Renal cortex interstitium (tissue), 11 donors: ENCODE measurements around the gene TMEM192. TPM values are rescaled to one million over a fixed set of nuclear protein-coding genes. Genes with fewer than 3 reads are reported as not detected.
"Not testable (repeated sequence)": the region's sequence is repeated elsewhere in the genome, so short reads cannot be mapped to it uniquely, and the experiment has no call there.

Source experiments
- DNase-seq, 11 donors: peaks; one replicate each; pipeline ENCODE4 v3.0.0-alpha.2; 2013; ENCODE audit warnings: low read depth in 9 of 11, low spot score in 4 of 11; ENCODE audit errors: extremely low read depth in 1 of 11
- polyA plus RNA-seq, 3 donors: library from polyadenylated mRNA; unstranded; fragments of 120-200 nt; gene quantifications; one replicate each; pipeline ENCODE4 v1.2.1, GENCODE V29; 2013; ENCODE audit not compliant: insufficient read length in 3 of 3

TMEM192 gene
- polyA plus RNA-seq, 3 donors = 30.4 to 36.7 (median 33.3) TPM

DNA sequence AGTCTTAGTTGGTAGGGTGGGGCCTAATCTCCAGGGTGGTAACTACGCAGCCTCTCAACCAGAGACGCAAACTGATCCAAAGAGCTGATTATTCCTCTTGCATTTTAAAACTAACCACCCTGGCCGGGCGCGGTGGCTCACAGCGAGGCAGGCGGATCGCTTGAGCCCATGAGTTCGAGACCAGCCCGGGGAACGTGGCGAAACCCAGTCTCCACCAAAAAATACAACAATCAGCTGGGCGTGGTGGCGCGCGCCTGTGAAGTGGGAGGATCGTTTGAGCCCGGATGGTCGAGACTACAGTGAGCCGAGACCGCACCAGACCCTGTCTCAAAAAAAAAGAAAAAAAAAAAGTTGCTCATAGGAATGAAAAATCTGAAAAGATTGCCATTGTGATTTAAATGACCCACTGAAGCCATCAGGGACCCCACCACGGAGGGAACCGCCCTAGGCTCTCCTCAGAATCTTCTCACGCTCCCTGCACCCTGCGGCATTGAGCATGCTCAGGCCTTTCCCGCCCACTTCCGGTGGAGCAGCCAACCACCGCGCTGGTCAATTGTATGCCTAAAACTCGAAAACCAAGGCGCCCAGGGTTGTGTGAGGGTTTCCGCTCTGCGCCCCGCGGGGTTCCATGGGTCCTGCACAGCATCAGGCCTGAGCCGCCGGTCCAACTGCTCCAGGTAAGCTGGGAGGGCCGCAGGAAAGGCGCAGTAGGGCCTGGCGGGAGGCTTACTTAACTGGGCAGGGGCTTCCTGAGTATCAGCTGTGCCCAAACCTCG is 81.0 kb downstream of the TMEM192 start, which contains the start of gene TRIM60:
Gene TRIM60 (plus strand): TSS at position 564 of the 776 bp plus-strand sequence. CDS start 8,074 bp downstream, outside the sequence.
- DNase-seq = no peak

DNA sequence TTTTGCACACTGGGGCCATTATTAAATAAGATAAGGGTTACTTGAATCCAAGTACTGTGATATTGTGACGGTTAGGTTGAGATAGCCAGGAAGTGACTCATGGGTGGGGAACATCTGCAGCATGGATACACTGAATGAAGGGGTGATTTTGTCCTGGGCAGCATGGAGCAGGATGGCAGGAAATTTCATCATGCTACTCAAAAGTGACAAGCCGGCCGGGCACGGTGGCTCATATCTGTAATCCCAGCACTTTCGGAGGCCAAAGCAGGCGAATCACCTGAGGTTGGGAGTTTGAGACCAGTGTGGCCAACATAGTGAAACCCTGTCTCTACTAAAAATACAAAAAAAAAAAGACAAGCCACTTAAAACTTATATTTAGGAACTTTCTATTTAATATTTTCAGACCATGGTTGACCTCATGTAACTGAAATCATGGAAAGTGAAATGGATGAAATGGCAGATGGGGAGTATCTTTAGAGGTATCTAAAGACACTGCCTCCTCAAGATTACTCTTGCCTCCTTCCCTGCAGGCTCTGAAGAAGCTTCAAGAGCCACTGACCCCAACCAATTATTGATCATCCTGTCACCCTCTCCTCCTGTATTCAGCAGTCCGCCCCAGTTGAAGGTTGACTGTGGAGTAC is 84.8 kb downstream of the TMEM192 start:
- DNase-seq = no peak

DNA sequence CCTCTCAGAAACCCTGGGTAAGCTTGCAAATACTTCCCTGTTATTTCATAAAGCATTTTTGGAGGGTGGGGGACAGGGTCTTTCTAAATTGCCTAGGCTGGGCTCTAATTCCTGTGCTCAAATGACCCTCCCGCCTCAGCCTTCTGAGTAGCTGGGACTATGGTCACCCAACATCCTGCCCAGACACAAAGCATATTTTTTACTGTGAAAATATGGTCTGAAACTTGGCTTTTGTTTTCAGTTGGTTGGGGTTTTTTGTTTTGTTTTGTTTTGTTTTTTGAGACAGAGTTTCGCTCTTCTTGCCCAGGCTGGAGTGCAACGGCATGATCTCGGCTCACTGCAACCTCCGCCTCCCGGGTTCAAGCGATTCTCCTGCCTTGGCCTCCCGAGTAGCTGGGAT is 86.9 kb downstream of the TMEM192 start:
- DNase-seq = not testable (repeated sequence)

Other genes with a start within 250 kb of the TMEM192 start
- 10 to 100 TPM; 10.2 to 11.7 (median 10.3) TPM for gene APELA, start 235.7 kb downstream of the TMEM192 start, polyA plus RNA-seq
- 1 to 10 TPM; 2.8 to 3.9 (median 2.9) TPM for gene TRIM61, start 135.2 kb downstream of the TMEM192 start, polyA plus RNA-seq
- gene TRIM60, start 80.9 kb downstream of the TMEM192 start, polyA plus RNA-seq = under 1 TPM in 1 of 3 donors, not detected in 2; 0.09 TPM
- gene TRIM75, start 59.0 kb downstream of the TMEM192 start, polyA plus RNA-seq = under 1 TPM in 2 of 3 donors, not detected in 1; 0.06 to 0.11 TPM
- gene KLHL2, start 94.7 kb upstream of the TMEM192 start, polyA plus RNA-seq = 10 to 100 TPM; 17.9 to 22.8 (median 22.3) TPM
- 10 to 100 TPM; 64.2 to 80.4 (median 80.3) TPM for gene MSMO1, start 214.8 kb upstream of the TMEM192 start, polyA plus RNA-seq